ENCODE data around the gene XDH.

Gene XDH

GRCh38 chr2:31363956-31364750, 50.4 kb downstream of the XDH start:
- DNase-seq: no peak

- no peak for DNase-seq
These were observed 52.0 kb downstream of the XDH start for GRCh38 chr2:31362581-31362980.

GRCh38 chr2:31359229-31359628, 55.3 kb downstream of the XDH start:
- DNase-seq: no peak

- DNase-seq: no peak
These were observed 59.7 kb downstream of the XDH start for GRCh38 chr2:31354837-31355236.

GRCh38 chr2:31353179-31353578, 61.4 kb downstream of the XDH start:
- DNase-seq: no peak

GRCh38 chr2:31349684-31350083, 64.9 kb downstream of the XDH start:
- DNase-seq: no peak

- no peak for DNase-seq
These were observed 65.4 kb downstream of the XDH start for GRCh38 chr2:31349160-31349559.

GRCh38 chr2:31348618-31349017, 65.9 kb downstream of the XDH start:
- no peak for DNase-seq

- no peak for DNase-seq
These were observed 66.8 kb downstream of the XDH start for GRCh38 chr2:31347750-31348149.

- no peak for DNase-seq
These were observed 67.2 kb downstream of the XDH start for GRCh38 chr2:31347319-31347718.

- no peak for DNase-seq
These were observed 70.1 kb downstream of the XDH start for GRCh38 chr2:31344447-31344846.

- no peak for DNase-seq
These were observed 73.2 kb downstream of the XDH start for GRCh38 chr2:31341351-31341750.

- no peak for DNase-seq
These were observed 74.8 kb downstream of the XDH start for GRCh38 chr2:31339696-31340095.

- DNase-seq: no peak
These were observed 76.7 kb downstream of the XDH start for GRCh38 chr2:31337860-31338259.

GRCh38 chr2:31337197-31337596, 77.3 kb downstream of the XDH start:
- DNase-seq: no peak

GRCh38 chr2:31335921-31336585, 78.5 kb downstream of the XDH start:
- no peak for DNase-seq

GRCh38 chr2:31334311-31335026, 80.1 kb downstream of the XDH start:
- DNase-seq: no peak

- peak; percentile 36 for DNase-seq
These were observed 80.9 kb downstream of the XDH start for GRCh38 chr2:31333527-31334183.

- no peak for DNase-seq
These were observed 81.5 kb downstream of the XDH start for GRCh38 chr2:31333046-31333445.

- no peak for DNase-seq
These were observed 82.0 kb downstream of the XDH start for GRCh38 chr2:31332521-31332920.

GRCh38 chr2:31331156-31331555, 83.4 kb downstream of the XDH start:
- DNase-seq: no peak

GRCh38 chr2:31329081-31329625, 85.4 kb downstream of the XDH start:
- no peak for DNase-seq

GRCh38 chr2:31328026-31328425, 86.5 kb downstream of the XDH start:
- no peak for DNase-seq

All from NCI-H1092 treated with DMSO at 0.1 percent for 48 hours (cell line).